Measurements from ENCODE around the gene RAPH1. TPM values are rescaled to one million over a fixed set of nuclear protein-coding genes. Genes with fewer than 3 reads are reported as not detected.
"Not testable (repeated sequence)": the region's sequence is repeated elsewhere in the genome, so short reads cannot be mapped to it uniquely, and the experiment has no call there.

The RAPH1 gene
- total RNA-seq, 1 experiment from 2014 or later, result 29.7 TPM

GRCh38 chr2:203395858-203396257, 139.2 kb downstream of the RAPH1 start:
- DNase-seq (ENCODE audit: low spot score), result no peak
- Histone ChIP-seq H3K4me1 (ENCODE audit: insufficient read depth, low read length, poor library complexity, severe bottlenecking) (peaks cover 4% of the 10 kb centered on the region), H3K27me3 (replicated peaks; ENCODE audit: insufficient read depth, low read depth, low read length, poor library complexity) (no peaks in the 10 kb centered on the region), H3K4me3 (ENCODE audit: low read depth, low read length, poor library complexity, severe bottlenecking) (no peak overlapping the region), H3K9me3 (ENCODE audit: low read depth, low read length, poor library complexity, severe bottlenecking) (no peaks in the 10 kb centered on the region), H3K36me3 (ENCODE audit: insufficient read depth, low read length, poor library complexity, severe bottlenecking) (peaks cover 8% of the 10 kb centered on the region), H3K27ac (ENCODE audit: low read depth, low read length, poor library complexity, severe bottlenecking) (no peak overlapping the region)
- POLR2A ChIA-PET (ENCODE audit: low non-redundant PET), result no interaction called here
- intact Hi-C loops (cut with micrococcal nuclease; ENCODE audit: unreplicated experiment), result loop anchor here (10.0 kb wide), 1 partner anchor 131 kb away; no protein-coding TSS in a partner anchor
- CTCF ChIA-PET, result no interaction called here
- BruUV-seq (replicated peaks), result no TSS peak
- TF ChIP-seq EZH2 (IDR thresholded peaks at IDR 0.05; ENCODE audit: borderline replicate concordance, low read depth, low read length, poor library complexity, severe bottlenecking), result no peak
- TF ChIP-seq CTCF (conservative IDR thresholded peaks at IDR 0.05; ENCODE audit: low read depth, low read length), result no peak

- Histone ChIP-seq H3K27ac (ENCODE audit: low read depth, low read length, poor library complexity, severe bottlenecking) (no peak overlapping the region), H3K27me3 (replicated peaks; ENCODE audit: insufficient read depth, low read depth, low read length, poor library complexity) (no peaks in the 10 kb centered on the region), H3K9me3 (ENCODE audit: low read depth, low read length, poor library complexity, severe bottlenecking) (no peaks in the 10 kb centered on the region), H3K4me3 (ENCODE audit: low read depth, low read length, poor library complexity, severe bottlenecking) (no peak overlapping the region), H3K4me1 (ENCODE audit: insufficient read depth, low read length, poor library complexity, severe bottlenecking) (peaks cover 4% of the 10 kb centered on the region), H3K36me3 (ENCODE audit: insufficient read depth, low read length, poor library complexity, severe bottlenecking) (peaks cover 8% of the 10 kb centered on the region)
- intact Hi-C loops (cut with micrococcal nuclease; ENCODE audit: unreplicated experiment), result loop anchor here (10.0 kb wide), 1 partner anchor 130 kb away; no protein-coding TSS in a partner anchor
- CTCF ChIA-PET, result no interaction called here
- peak; percentile 38 for DNase-seq (ENCODE audit: low spot score)
- POLR2A ChIA-PET (ENCODE audit: low non-redundant PET), result no interaction called here
- TF ChIP-seq EZH2 (IDR thresholded peaks at IDR 0.05; ENCODE audit: borderline replicate concordance, low read depth, low read length, poor library complexity, severe bottlenecking) (no peak), CTCF (conservative IDR thresholded peaks at IDR 0.05; ENCODE audit: low read depth, low read length) (peak; percentile 46)
- no TSS peak for BruUV-seq (replicated peaks)
These were observed 140.4 kb downstream of the RAPH1 start for GRCh38 chr2:203394519-203395227.

- CTCF ChIA-PET, result not testable (repeated sequence)
These were observed 146.9 kb downstream of the RAPH1 start for GRCh38 chr2:203388153-203388552.

GRCh38 chr2:203383038-203383437, 152.1 kb downstream of the RAPH1 start:
- CTCF ChIA-PET, result no interaction called here
- H3K27ac ChIP-seq (ENCODE audit: low read depth, low read length, poor library complexity, severe bottlenecking), result no peak overlapping the region
- H3K9me3 ChIP-seq (ENCODE audit: low read depth, low read length, poor library complexity, severe bottlenecking), result no peaks in the 10 kb centered on the region
- no peak overlapping the region for H3K4me3 ChIP-seq (ENCODE audit: low read depth, low read length, poor library complexity, severe bottlenecking)
- H3K27me3 ChIP-seq (replicated peaks; ENCODE audit: insufficient read depth, low read depth, low read length, poor library complexity), result no peaks in the 10 kb centered on the region
- no peaks in the 10 kb centered on the region for H3K4me1 ChIP-seq (ENCODE audit: insufficient read depth, low read length, poor library complexity, severe bottlenecking)
- no peak for DNase-seq (ENCODE audit: low spot score)
- peaks cover 10% of the 10 kb centered on the region for H3K36me3 ChIP-seq (ENCODE audit: insufficient read depth, low read length, poor library complexity, severe bottlenecking)
- BruUV-seq (replicated peaks), result no TSS peak
- POLR2A ChIA-PET (ENCODE audit: low non-redundant PET), result no interaction called here
- TF ChIP-seq CTCF (conservative IDR thresholded peaks at IDR 0.05; ENCODE audit: low read depth, low read length), result no peak
- intact Hi-C loops (cut with micrococcal nuclease; ENCODE audit: unreplicated experiment), result no loop called here

More at GRCh38 chr2:203388153-203388552, 146.9 kb downstream of the RAPH1 start:
- H3K36me3 ChIP-seq (ENCODE audit: insufficient read depth, low read length, poor library complexity, severe bottlenecking); H3K4me3 ChIP-seq (ENCODE audit: low read depth, low read length, poor library complexity, severe bottlenecking); intact Hi-C loops (cut with micrococcal nuclease; ENCODE audit: unreplicated experiment); H3K9me3 ChIP-seq (ENCODE audit: low read depth, low read length, poor library complexity, severe bottlenecking); POLR2A ChIA-PET (ENCODE audit: low non-redundant PET); H3K27ac ChIP-seq (ENCODE audit: low read depth, low read length, poor library complexity, severe bottlenecking); H3K4me1 ChIP-seq (ENCODE audit: insufficient read depth, low read length, poor library complexity, severe bottlenecking); H3K27me3 ChIP-seq (replicated peaks; ENCODE audit: insufficient read depth, low read depth, low read length, poor library complexity); DNase-seq (ENCODE audit: low spot score); BruUV-seq (replicated peaks): not testable (repeated sequence)
